Neuronal stem cell (in vitro differentiated cells): ENCODE measurements around the gene SPAG16.
A peak's percentile ranks its signal among the peaks of the same experiment; 100 is the strongest.

Source experiments
- DNase-seq: peaks from one replicate; pipeline ENCODE4 v3.0.0-alpha.2; 2013; ENCODE audit warnings: low spot score
- H2AFZ ChIP-seq: one replicate; pipeline ENCODE4 v1.6.1; 2013; ENCODE audit warnings: mild to moderate bottlenecking, low read length, inconsistent platforms
- H2AK5ac ChIP-seq: 2 replicates; pipeline ENCODE4 v1.6.1; 2013; ENCODE audit warnings: low read depth, mild to moderate bottlenecking, inconsistent platforms, low read length, moderate library complexity, mixed read lengths
- H2BK120ac ChIP-seq: 2 replicates; pipeline ENCODE4 v1.6.1; 2013; ENCODE audit warnings: low read depth, mild to moderate bottlenecking, inconsistent platforms, low read length, moderate library complexity, mixed read lengths
- H2BK12ac ChIP-seq: one replicate; pipeline ENCODE4 v1.6.1; 2013; ENCODE audit warnings: low read length, inconsistent platforms
- H2BK15ac ChIP-seq: 2 replicates; pipeline ENCODE4 v1.6.1; 2013; ENCODE audit warnings: mild to moderate bottlenecking, low read length, inconsistent platforms, mixed read lengths
- H2BK5ac ChIP-seq: one replicate; pipeline ENCODE4 v1.6.1; 2013; ENCODE audit warnings: inconsistent platforms, mild to moderate bottlenecking, low read length, moderate library complexity
- H3K14ac ChIP-seq: one replicate; pipeline ENCODE4 v1.6.1; 2013; ENCODE audit warnings: low read length, inconsistent platforms
- H3K18ac ChIP-seq: 2 replicates; pipeline ENCODE4 v1.6.1; 2013; ENCODE audit warnings: low read length, inconsistent platforms
- H3K23ac ChIP-seq: 2 replicates; pipeline ENCODE4 v1.6.1; 2013; ENCODE audit warnings: low read depth, mild to moderate bottlenecking, mixed read lengths, low read length, inconsistent platforms; ENCODE audit not compliant: poor library complexity
- H3K27ac ChIP-seq: replicated peaks from 3 replicates; pipeline ENCODE4 v1.5.1; 2013; ENCODE audit warnings: low read length, inconsistent platforms
- H3K27me3 ChIP-seq, 3 experiments: 2 replicates each; pipeline ENCODE4 v1.6.1; 2013; ENCODE audit warnings: low read length in 3 of 3, mild to moderate bottlenecking in 2 of 3, inconsistent platforms in 1 of 3, low read depth in 1 of 3, mixed read lengths in 1 of 3, moderate library complexity in 1 of 3; ENCODE audit not compliant: control insufficient read depth in 3 of 3, insufficient read depth in 3 of 3
- H3K36me3 ChIP-seq, 2 donors: replicated peaks in 1 of 2; 2 replicates each; pipeline ENCODE4 v1.6.1; 2013; ENCODE audit warnings: low read length in 2 of 2; ENCODE audit not compliant: control insufficient read depth in 2 of 2, insufficient read depth in 2 of 2
- H3K4ac ChIP-seq: 2 replicates; pipeline ENCODE4 v1.6.1; 2013; ENCODE audit warnings: inconsistent platforms, mild to moderate bottlenecking, low read length, moderate library complexity
- H3K4me1 ChIP-seq, 2 donors: 1 replicate in 1 of 2; 2 replicates in 1 of 2; pipeline ENCODE4 v1.6.1; 2013; ENCODE audit warnings: low read length in 2 of 2, low read depth in 1 of 2; ENCODE audit not compliant: control insufficient read depth in 2 of 2, insufficient read depth in 1 of 2
- H3K4me2 ChIP-seq: one replicate; pipeline ENCODE4 v1.6.1; 2013; ENCODE audit warnings: mild to moderate bottlenecking, low read length, inconsistent platforms; ENCODE audit not compliant: insufficient read depth, poor library complexity, severe bottlenecking
- H3K4me3 ChIP-seq, 2 donors: 2 replicates each; pipeline ENCODE4 v1.5.1; 2013; ENCODE audit warnings: low read length in 2 of 2, mild to moderate bottlenecking in 2 of 2, inconsistent platforms in 1 of 2, moderate library complexity in 1 of 2
- H3K79me1 ChIP-seq: one replicate; pipeline ENCODE4 v1.6.1; 2013; ENCODE audit warnings: low read depth, mild to moderate bottlenecking, inconsistent platforms, low read length, moderate library complexity
- H3K9ac ChIP-seq: one replicate; pipeline ENCODE4 v1.6.1; 2013; ENCODE audit warnings: mild to moderate bottlenecking, low read depth, low read length, inconsistent platforms; ENCODE audit not compliant: poor library complexity
- H3K9me3 ChIP-seq, 2 donors: replicated peaks in 1 of 2; 2 replicates each; pipeline versions ENCODE3 to v1.6.1; 2013; ENCODE audit warnings: low read length in 2 of 2, mild to moderate bottlenecking in 2 of 2, inconsistent platforms in 1 of 2, low read depth in 1 of 2, mixed read lengths in 1 of 2, moderate library complexity in 1 of 2; ENCODE audit not compliant: control insufficient read depth in 2 of 2, insufficient read depth in 1 of 2
- H4K8ac ChIP-seq: one replicate; pipeline ENCODE4 v1.6.1; 2013; ENCODE audit warnings: low read depth, mild to moderate bottlenecking, inconsistent platforms, low read length, moderate library complexity
- H4K91ac ChIP-seq: one replicate; pipeline ENCODE4 v1.6.1; 2013; ENCODE audit warnings: low read length, low read depth, mild to moderate bottlenecking, inconsistent platforms; ENCODE audit not compliant: poor library complexity
- WGBS, 2 donors: extraction: QIAGEN DNeasy Blood & Tissue Kit; methylation state at CpG; one replicate each; pipeline ENCODE4 v1.1.7; 2013; ENCODE audit warnings: missing lambda C conversion rate in 2 of 2, mixed read lengths in 1 of 2; ENCODE audit not compliant: insufficient read length in 2 of 2, insufficient replicate concordance in 1 of 2; ENCODE audit errors: extremely low coverage in 2 of 2; 5-methylcytosine and 5-hydroxymethylcytosine counted together

Gene SPAG16

DNA sequence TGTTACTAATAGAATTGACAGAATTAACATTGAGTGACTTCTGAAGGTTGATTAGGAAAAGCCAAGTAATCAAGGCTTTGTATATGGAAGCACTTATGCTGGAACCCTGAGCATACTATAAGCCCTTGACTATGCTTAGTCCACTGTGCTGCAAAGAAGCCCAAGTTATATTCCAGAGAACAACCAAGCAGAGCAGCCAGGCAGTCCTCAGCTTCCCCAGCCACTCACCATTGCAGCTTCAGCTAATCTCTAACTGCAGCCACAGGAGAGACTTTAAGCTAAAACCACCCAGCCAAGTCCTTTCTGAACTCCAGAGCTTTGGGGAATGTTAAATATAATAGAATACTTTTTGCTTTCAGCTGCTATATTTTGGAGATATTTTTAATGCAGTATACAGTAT is 962.2 kb downstream of the SPAG16 start:
- H2AK5ac ChIP-seq, result no peak overlapping the region
- H2BK15ac ChIP-seq, result no peak overlapping the region

DNA sequence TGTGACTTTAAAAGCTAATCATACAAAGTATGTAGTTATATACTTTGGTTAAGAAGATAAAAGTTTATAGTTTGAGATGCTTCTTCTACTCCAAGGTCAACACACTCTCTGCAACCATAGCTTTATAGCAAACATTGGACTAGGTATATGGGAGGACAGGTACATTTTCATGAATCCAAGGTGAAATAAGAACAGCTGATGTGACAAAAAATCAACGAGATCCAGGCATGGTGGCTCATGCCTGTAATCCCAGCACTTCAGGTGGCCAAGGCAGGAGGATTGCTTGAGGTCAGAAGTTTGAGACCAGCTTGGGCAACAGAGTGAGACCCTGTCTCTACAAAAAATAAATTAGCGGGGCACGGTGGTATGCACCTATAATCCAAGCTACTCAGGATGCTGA is 963.3 kb downstream of the SPAG16 start:
- Histone ChIP-seq H2AK5ac (no peak overlapping the region), H3K4me2 (no peak overlapping the region), H3K27ac (no peak overlapping the region), H3K79me1 (no peaks in the 10 kb centered on the region), H2BK5ac (no peak overlapping the region), H3K4ac (no peak overlapping the region), H3K14ac (no peak overlapping the region), H3K23ac (no peak overlapping the region), H3K27me3 (no peaks in the 10 kb centered on the region), H2BK120ac (no peak overlapping the region), H2BK12ac (peak overlapping the region; percentile 41), H3K9me3 (no peaks in the 10 kb centered on the region), H4K8ac (no peak overlapping the region), H2BK15ac (no peak overlapping the region), H3K18ac (no peak overlapping the region), H4K91ac (no peak overlapping the region), H3K9ac (no peak overlapping the region), H2AFZ (no peak overlapping the region), H3K4me3 (no peak overlapping the region), H3K36me3 (no peaks in the 10 kb centered on the region), H3K4me1 (peaks cover 6 to 10% of the 10 kb centered on the region in 2 donors)
- no CpG with 5 or more reads among the region's 3 CpGs for WGBS, 2 donors
- no peak for DNase-seq

More for the DNA sequence above, 962.2 kb downstream of the SPAG16 start:
- H3K23ac ChIP-seq, result no peak overlapping the region
- H2BK5ac ChIP-seq, result no peak overlapping the region
- no peaks in the 10 kb centered on the region for H3K36me3 ChIP-seq
- H2BK12ac ChIP-seq, result no peak overlapping the region
- H3K14ac ChIP-seq, result no peak overlapping the region
- no peak overlapping the region for H3K27ac ChIP-seq
- no peak overlapping the region for H3K4me3 ChIP-seq
- no peak overlapping the region for H4K91ac ChIP-seq
- H3K79me1 ChIP-seq, result no peaks in the 10 kb centered on the region
- H3K4me2 ChIP-seq, result no peak overlapping the region
- no peak overlapping the region for H4K8ac ChIP-seq
- no peaks in the 10 kb centered on the region for H3K27me3 ChIP-seq
- no peak overlapping the region for H2AFZ ChIP-seq
- peaks cover 6 to 7% of the 10 kb centered on the region in 2 donors for H3K4me1 ChIP-seq
- no peak overlapping the region for H3K4ac ChIP-seq
- no peak overlapping the region for H2BK120ac ChIP-seq
- H3K9me3 ChIP-seq, result no peaks in the 10 kb centered on the region
- no peak for DNase-seq
- H3K18ac ChIP-seq, result no peak overlapping the region
- no peak overlapping the region for H3K9ac ChIP-seq

DNA sequence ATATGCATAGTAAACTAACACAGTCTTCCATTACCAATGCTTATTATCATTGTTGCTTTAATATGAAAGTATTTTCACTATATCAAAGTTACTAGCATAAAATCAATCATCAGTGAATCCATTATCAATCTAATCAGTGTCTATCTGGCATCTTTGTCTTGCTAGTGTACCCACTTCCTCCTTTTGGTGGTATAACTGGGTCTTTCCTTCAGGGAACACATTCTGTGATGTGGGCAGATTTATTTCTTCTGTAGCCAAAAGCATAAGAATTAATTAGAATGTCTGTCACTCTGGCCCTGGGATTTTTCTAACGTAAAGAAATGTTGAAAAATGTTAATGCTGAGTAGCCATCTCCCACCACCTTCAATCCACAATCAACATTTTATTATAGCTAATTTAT is 970.8 kb downstream of the SPAG16 start:
- Histone ChIP-seq H2AFZ (no peak overlapping the region), H2BK15ac (no peak overlapping the region), H3K79me1 (no peaks in the 10 kb centered on the region), H2AK5ac (no peak overlapping the region), H3K14ac (no peak overlapping the region), H3K27me3 (no peaks in the 10 kb centered on the region), H2BK12ac (no peak overlapping the region), H3K27ac (no peak overlapping the region), H3K18ac (no peak overlapping the region), H3K9ac (no peak overlapping the region), H3K9me3 (no peaks in the 10 kb centered on the region), H2BK120ac (no peak overlapping the region), H2BK5ac (no peak overlapping the region), H3K4me2 (no peak overlapping the region), H4K91ac (no peak overlapping the region), H3K4me1 (peaks cover 0 to 4% of the 10 kb centered on the region in 2 donors), H4K8ac (no peak overlapping the region), H3K36me3 (no peaks in the 10 kb centered on the region), H3K23ac (no peak overlapping the region), H3K4ac (no peak overlapping the region), H3K4me3 (no peak overlapping the region)
- no CpG with 5 or more reads among the region's 1 CpG for WGBS, 2 donors
- DNase-seq, result no peak

DNA sequence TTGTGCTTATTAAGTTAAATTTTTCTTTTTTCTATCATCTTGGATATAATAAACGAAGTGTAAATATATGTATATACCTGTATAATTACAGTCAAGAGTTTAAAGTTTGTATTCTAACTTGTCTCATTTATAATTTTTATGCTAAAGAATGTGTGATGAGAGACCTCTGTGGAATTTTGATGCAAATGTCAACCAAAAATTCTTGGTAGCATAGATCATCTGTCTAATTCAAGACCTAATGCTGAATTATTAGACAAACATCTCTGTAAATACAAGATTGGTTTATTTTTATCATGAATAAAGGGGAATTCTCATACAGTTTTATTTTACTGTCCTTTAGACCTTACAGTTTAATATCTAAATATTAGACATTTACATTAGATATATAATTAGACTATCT is 977.4 kb downstream of the SPAG16 start:
- no peaks in the 10 kb centered on the region for H3K27me3 ChIP-seq
- no peaks in the 10 kb centered on the region for H3K36me3 ChIP-seq

More for the DNA sequence above, 977.4 kb downstream of the SPAG16 start:
- H3K4me2 ChIP-seq, result no peak overlapping the region
- H3K4me3 ChIP-seq, result no peak overlapping the region
- H3K14ac ChIP-seq, result no peak overlapping the region
- no CpG with 5 or more reads among the region's 1 CpG for WGBS, 2 donors
- H2BK15ac ChIP-seq, result no peak overlapping the region
- no peak overlapping the region for H3K18ac ChIP-seq
- H2BK5ac ChIP-seq, result no peak overlapping the region
- no peaks in the 10 kb centered on the region for H3K4me1 ChIP-seq
- H3K9me3 ChIP-seq, result no peaks in the 10 kb centered on the region
- H2BK12ac ChIP-seq, result no peak overlapping the region
- no peak overlapping the region for H3K27ac ChIP-seq
- H4K91ac ChIP-seq, result no peak overlapping the region
- DNase-seq, result no peak
- no peaks in the 10 kb centered on the region for H3K79me1 ChIP-seq
- no peak overlapping the region for H3K23ac ChIP-seq
- no peak overlapping the region for H2BK120ac ChIP-seq
- H3K4ac ChIP-seq, result no peak overlapping the region
- H2AFZ ChIP-seq, result no peak overlapping the region
- H4K8ac ChIP-seq, result no peak overlapping the region
- no peak overlapping the region for H3K9ac ChIP-seq
- H2AK5ac ChIP-seq, result no peak overlapping the region
